ENCODE measurements around the gene TARDBP.

DNA sequence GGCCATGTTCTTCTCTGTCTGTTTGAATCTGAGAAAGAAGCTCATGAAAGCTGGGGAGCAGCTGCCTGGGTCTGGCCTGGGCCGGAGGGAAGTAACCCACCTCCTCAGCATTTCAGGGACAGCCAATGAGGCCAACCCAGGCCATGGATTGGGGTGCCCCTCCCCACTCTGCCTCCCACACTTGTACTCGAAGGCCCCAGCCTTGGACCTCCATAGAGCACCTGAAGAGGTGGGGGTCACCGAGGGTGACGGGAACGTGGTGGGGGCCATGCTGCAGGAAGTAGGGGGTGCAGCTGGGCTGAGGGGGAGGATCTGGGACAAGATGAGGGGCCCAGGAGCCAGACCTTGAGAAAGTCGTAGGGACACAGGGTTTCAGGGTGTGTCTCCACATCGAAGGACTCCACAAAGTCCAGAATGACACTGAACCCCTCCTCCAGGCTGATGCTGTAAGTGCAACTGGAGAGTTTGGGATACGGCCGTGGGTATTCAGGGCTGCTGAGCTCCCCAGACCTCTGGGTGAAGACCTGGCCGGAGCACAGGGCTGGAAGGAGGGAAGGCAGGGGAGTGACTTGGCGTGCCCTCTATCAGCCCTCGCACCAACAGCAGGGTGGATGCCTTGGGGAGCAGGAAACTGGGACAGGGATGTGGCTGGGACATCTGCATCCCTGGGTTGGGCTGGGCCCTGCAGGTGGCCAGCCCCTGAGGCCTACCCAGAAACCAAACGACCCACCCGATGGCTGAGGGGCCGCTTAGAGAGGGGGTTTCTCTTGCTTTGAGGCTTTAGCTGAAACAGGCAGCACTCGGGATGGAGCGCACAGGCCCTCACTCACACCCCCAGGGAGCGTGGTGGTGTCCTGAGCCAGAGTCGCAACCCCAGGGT lies 30.8 kb downstream of the TARDBP start:
- TF ChIP-seq, protein P1, sequence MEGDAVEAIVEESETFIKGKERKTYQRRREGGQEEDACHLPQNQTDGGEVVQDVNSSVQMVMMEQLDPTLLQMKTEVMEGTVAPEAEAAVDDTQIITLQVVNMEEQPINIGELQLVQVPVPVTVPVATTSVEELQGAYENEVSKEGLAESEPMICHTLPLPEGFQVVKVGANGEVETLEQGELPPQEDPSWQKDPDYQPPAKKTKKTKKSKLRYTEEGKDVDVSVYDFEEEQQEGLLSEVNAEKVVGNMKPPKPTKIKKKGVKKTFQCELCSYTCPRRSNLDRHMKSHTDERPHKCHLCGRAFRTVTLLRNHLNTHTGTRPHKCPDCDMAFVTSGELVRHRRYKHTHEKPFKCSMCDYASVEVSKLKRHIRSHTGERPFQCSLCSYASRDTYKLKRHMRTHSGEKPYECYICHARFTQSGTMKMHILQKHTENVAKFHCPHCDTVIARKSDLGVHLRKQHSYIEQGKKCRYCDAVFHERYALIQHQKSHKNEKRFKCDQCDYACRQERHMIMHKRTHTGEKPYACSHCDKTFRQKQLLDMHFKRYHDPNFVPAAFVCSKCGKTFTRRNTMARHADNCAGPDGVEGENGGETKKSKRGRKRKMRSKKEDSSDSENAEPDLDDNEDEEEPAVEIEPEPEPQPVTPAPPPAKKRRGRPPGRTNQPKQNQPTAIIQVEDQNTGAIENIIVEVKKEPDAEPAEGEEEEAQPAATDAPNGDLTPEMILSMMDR (IDR thresholded peaks at IDR 0.05): no peak
- TF ChIP-seq POLR2AphosphoS5 (IDR thresholded peaks at IDR 0.05; ENCODE audit: low read depth, low read length) (no peak), SIN3A (IDR thresholded peaks at IDR 0.05; ENCODE audit: borderline replicate concordance, insufficient read depth, low read depth, low read length) (no peak)
- TF ChIP-seq, protein P2, sequence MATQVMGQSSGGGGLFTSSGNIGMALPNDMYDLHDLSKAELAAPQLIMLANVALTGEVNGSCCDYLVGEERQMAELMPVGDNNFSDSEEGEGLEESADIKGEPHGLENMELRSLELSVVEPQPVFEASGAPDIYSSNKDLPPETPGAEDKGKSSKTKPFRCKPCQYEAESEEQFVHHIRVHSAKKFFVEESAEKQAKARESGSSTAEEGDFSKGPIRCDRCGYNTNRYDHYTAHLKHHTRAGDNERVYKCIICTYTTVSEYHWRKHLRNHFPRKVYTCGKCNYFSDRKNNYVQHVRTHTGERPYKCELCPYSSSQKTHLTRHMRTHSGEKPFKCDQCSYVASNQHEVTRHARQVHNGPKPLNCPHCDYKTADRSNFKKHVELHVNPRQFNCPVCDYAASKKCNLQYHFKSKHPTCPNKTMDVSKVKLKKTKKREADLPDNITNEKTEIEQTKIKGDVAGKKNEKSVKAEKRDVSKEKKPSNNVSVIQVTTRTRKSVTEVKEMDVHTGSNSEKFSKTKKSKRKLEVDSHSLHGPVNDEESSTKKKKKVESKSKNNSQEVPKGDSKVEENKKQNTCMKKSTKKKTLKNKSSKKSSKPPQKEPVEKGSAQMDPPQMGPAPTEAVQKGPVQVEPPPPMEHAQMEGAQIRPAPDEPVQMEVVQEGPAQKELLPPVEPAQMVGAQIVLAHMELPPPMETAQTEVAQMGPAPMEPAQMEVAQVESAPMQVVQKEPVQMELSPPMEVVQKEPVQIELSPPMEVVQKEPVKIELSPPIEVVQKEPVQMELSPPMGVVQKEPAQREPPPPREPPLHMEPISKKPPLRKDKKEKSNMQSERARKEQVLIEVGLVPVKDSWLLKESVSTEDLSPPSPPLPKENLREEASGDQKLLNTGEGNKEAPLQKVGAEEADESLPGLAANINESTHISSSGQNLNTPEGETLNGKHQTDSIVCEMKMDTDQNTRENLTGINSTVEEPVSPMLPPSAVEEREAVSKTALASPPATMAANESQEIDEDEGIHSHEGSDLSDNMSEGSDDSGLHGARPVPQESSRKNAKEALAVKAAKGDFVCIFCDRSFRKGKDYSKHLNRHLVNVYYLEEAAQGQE (IDR thresholded peaks at IDR 0.05; ENCODE audit: insufficient read depth in 1 of 2, low read depth in 2 of 2, low read length in 1 of 2): no peak

Data from Panc1 (cell line).